Pancreas (tissue), 10 donors: ENCODE results near the gene NUCB2. TPM values are rescaled to one million over a fixed set of nuclear protein-coding genes. Genes with fewer than 3 reads are reported as not detected.

Source experiments
- ATAC-seq, 4 donors: fragments of 200-7000 bp; cut with Tn5 transposase; one replicate each; pipeline versions ENCODE4 v1.8.0 to v1.9.1; 2020; ENCODE audit warnings: mild to moderate bottlenecking in 4 of 4, moderate library complexity in 4 of 4
- DNase-seq, 6 donors: peaks; one replicate each; pipeline ENCODE4 v3.0.0-alpha.2; 2020
- FAIRE-seq: peaks from 2 replicates; lab custom pipeline; 2012; peaks lifted over from hg19 to GRCh38; lab: Jason Lieb, UNC
- H3K27ac ChIP-seq, 4 donors: fragments of 200-600 bp; sonication (generic); 1 replicate in 3 of 4; 2 replicates in 1 of 4; pipeline versions ENCODE4 v1.5.0 to v1.8.0; 2020
- H3K27me3 ChIP-seq, 4 donors: fragments of 200-600 bp; one replicate each; pipeline ENCODE4 v1.8.0; 2021
- H3K36me3 ChIP-seq, 3 donors: fragments of 200-600 bp; sonication (generic) in 1 of 3; one replicate each; pipeline versions ENCODE4 v1.5.0 to v1.8.0; 2020 to 2021
- H3K4me1 ChIP-seq, 3 donors: fragments of 200-600 bp; one replicate each; pipeline ENCODE4 v1.8.0; 2021
- H3K4me3 ChIP-seq, 4 donors: fragments of 200-600 bp; sonication (generic) in 2 of 4; one replicate each; pipeline versions ENCODE4 v1.5.0 to v1.8.0; 2020 to 2021
- H3K9me3 ChIP-seq, 4 donors: fragments of 200-600 bp; one replicate each; pipeline ENCODE4 v1.8.0; 2021
- WGBS, 2 donors: extraction: QIAGEN DNeasy Blood & Tissue Kit; methylation state at CpG; one replicate each; pipeline ENCODE4 v1.1.7; 2013; 5-methylcytosine and 5-hydroxymethylcytosine counted together
- intact Hi-C, 3 donors: fragments of 100-400 bp; cut with DNase I; formaldehyde crosslinking; loops; one replicate each; pipeline versions ENCODE4 v1.11.1 to v1.14.2; 2022
- polyA plus RNA-seq, 2 donors: library from polyadenylated mRNA; stranded (reverse); fragments of 200-250 nt; gene quantifications; one replicate each; pipeline ENCODE4 v1.2.3, GENCODE V29; 2013
- total RNA-seq, 6 donors: library from RNA; stranded (reverse); fragmentation: NEBNext Ultra II Directional in 4 of 6; extraction: Animal tissue kit (Norgen Biotek cat#: 25700) in 4 of 6; gene quantifications; one replicate each; pipeline versions ENCODE4 v1.2.1 to v1.2.4, GENCODE V29; 2021 to 2023
- TF ChIP-seq, protein P1 (sequence below), 4 donors: fragments of 200-600 bp; sonication (generic) in 3 of 4; IDR thresholded peaks; one replicate each; pipeline versions ENCODE4 v1.5.0 to v1.8.0; 2021; ENCODE audit warnings: antibody characterized with exemption in 4 of 4
- donor health status: healthy with polysubstance abuse.
- donor health status: DM: no; HTN: no; CAD: no; lungs with moderate emphysema.
- donor health status: DM: no; HTN: no; CAD: no.
- donor health status: control.
- donor health status: control.
- donor health status: Bipolar disorder and iron deficiency.
- donor health status: DM: yes; HTN: yes; CAD: no.
- donor health status: DM: no; HTN: no; CAD: no.
- donor health status: DM: no; HTN: no; CAD: no.
- donor health status: DM: yes; HTN: yes; CAD: no.

NUCB2 gene
- total and polyA plus RNA-seq, 8 donors, result 108 to 255 (median 160) TPM

DNA sequence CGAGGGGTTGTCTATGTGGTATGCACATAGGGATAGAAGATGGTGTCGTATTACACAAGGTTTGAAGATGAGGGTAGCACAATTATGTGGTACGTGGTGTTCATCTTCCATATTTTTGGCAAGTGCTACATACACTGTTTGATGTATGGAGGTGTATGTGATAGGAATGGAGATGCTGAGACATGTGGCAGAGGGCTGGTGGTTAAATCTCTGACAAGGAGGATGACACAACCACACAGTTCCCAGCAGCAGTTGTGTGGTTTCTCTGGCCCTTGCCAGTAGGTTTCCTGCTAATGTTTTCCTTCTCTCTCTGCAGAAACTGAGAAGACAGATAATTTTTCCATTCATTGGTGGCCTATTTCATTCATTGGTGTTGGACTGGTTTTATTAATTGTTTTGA lies 92.0 kb downstream of the NUCB2 start:
- Histone ChIP-seq H3K9me3 (peaks cover 0 to 3% (median 0%) of the 10 kb centered on the region in 4 donors), H3K27me3 (no peaks in the 10 kb centered on the region), H3K4me1 (no peaks in the 10 kb centered on the region), H3K4me3 (no peak overlapping the region), H3K36me3 (peaks cover 0 to 24% (median 0%) of the 10 kb centered on the region in 3 donors), H3K27ac (no peak overlapping the region)
- intact Hi-C loops, result no loop called here
- no peak for ATAC-seq
- FAIRE-seq, result no peak
- TF ChIP-seq, protein P1, sequence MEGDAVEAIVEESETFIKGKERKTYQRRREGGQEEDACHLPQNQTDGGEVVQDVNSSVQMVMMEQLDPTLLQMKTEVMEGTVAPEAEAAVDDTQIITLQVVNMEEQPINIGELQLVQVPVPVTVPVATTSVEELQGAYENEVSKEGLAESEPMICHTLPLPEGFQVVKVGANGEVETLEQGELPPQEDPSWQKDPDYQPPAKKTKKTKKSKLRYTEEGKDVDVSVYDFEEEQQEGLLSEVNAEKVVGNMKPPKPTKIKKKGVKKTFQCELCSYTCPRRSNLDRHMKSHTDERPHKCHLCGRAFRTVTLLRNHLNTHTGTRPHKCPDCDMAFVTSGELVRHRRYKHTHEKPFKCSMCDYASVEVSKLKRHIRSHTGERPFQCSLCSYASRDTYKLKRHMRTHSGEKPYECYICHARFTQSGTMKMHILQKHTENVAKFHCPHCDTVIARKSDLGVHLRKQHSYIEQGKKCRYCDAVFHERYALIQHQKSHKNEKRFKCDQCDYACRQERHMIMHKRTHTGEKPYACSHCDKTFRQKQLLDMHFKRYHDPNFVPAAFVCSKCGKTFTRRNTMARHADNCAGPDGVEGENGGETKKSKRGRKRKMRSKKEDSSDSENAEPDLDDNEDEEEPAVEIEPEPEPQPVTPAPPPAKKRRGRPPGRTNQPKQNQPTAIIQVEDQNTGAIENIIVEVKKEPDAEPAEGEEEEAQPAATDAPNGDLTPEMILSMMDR (IDR thresholded peaks at IDR 0.05), result no peak
- DNase-seq, result no peak
- WGBS, 2 donors, result 95 to 99% methylated on average over 3 of the region's 3 CpGs

DNA sequence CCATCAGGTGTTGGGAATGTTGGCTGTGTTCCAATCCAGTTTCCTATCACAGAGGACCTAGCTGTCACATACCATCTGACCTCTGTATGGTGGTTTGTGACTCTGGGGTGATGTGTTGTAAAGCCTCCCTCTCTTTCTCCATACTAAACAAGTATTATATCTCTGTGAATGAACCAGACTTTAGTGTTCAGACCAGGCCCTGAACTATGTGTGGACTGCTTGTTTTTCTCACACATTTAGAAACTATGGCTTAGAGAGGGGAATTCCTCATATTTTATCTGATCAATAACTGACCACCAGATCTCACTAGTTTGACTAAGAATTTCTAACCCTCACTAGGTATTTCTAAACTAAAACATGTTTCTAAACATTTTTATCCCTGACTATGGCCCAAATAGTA lies 92.6 kb downstream of the NUCB2 start:
- no peak for FAIRE-seq
- no peaks in the 10 kb centered on the region for H3K27me3 ChIP-seq
- DNase-seq, result no peak
- intact Hi-C loops, result no loop called here
- no peak for ATAC-seq
- no peak overlapping the region for H3K27ac ChIP-seq
- H3K9me3 ChIP-seq, result peaks cover 0 to 3% (median 0%) of the 10 kb centered on the region in 4 donors
- peaks cover 0 to 27% (median 0%) of the 10 kb centered on the region in 3 donors for H3K36me3 ChIP-seq
- H3K4me3 ChIP-seq, result no peak overlapping the region
- H3K4me1 ChIP-seq, result no peaks in the 10 kb centered on the region
- TF ChIP-seq, protein P1 (IDR thresholded peaks at IDR 0.05), result no peak

DNA sequence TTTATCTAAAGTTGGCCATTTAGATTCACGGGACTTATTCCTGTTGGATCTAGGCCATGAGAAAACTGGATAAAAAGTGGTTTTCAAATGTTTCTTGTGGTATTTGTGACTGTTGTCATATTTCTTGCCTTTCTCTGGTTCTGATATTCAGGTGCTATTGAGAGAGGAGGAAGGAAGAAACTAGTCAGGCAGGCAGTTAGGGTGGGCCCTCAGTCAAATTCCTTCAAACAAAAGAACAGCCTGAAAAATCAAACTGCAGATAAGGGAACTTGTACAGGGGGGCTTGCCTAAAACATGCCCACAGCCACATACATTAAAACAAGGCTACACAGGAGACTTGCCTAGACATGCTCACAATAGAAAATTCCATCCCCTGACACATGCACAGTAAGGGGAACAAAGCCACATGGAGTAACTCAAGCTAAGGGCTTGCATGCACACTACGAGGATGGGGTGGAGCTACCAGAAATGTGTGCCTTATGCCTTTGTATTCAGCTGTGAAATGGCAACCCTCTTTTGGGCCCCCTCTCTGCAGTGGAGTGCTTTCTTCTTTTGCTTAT lies 93.2 kb downstream of the NUCB2 start:
- no peak for ATAC-seq
- H3K9me3 ChIP-seq, result peaks cover 0 to 3% (median 0%) of the 10 kb centered on the region in 4 donors
- no peak overlapping the region for H3K4me3 ChIP-seq
- H3K27me3 ChIP-seq, result no peaks in the 10 kb centered on the region
- no peak for FAIRE-seq
- H3K36me3 ChIP-seq, result peaks cover 0 to 27% (median 0%) of the 10 kb centered on the region in 3 donors
- H3K4me1 ChIP-seq, result no peaks in the 10 kb centered on the region
- DNase-seq, result no peak
- TF ChIP-seq, protein P1 (IDR thresholded peaks at IDR 0.05), result no peak
- intact Hi-C loops, result loop anchor here in 1 of 3 donors (10.0 kb wide), 1 partner anchor 135 kb away; no protein-coding TSS in a partner anchor
- WGBS, 2 donors, result 93 to 95% methylated on average over 2 of the region's 2 CpGs
- H3K27ac ChIP-seq, result no peak overlapping the region

DNA sequence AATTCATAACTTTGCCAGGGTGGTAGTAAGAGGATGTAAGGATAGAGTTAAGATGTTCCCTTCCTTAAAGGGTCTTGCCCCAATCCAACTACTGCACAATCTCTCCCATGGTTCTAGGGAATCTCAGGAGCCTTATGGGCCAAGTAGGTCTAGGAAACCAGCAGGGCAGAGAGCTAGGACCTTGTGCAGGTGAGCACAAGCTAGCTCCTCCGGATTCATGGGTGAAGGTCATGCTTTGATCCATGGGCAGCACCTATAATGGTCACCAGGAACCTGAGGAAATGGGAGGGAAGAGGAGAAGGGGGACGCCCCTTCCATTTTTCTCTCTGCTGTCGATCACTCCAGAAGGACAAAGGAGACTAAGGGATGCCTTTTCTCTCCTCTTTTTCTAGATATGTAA lies 95.1 kb downstream of the NUCB2 start:
- Histone ChIP-seq H3K9me3 (peaks cover 0 to 3% (median 0%) of the 10 kb centered on the region in 4 donors), H3K36me3 (peaks cover 0 to 27% (median 0%) of the 10 kb centered on the region in 3 donors), H3K4me1 (no peaks in the 10 kb centered on the region), H3K4me3 (no peak overlapping the region), H3K27ac (no peak overlapping the region), H3K27me3 (no peaks in the 10 kb centered on the region)
- ATAC-seq (no peak), FAIRE-seq (no peak), DNase-seq (no peak)
- intact Hi-C loops, result loop anchor here in 1 of 3 donors (10.0 kb wide), 1 partner anchor 133 kb away; no protein-coding TSS in a partner anchor
- WGBS, 2 donors, result 57 to 58% methylated on average over 3 of the region's 3 CpGs
- TF ChIP-seq, protein P1 (IDR thresholded peaks at IDR 0.05), result no peak

DNA sequence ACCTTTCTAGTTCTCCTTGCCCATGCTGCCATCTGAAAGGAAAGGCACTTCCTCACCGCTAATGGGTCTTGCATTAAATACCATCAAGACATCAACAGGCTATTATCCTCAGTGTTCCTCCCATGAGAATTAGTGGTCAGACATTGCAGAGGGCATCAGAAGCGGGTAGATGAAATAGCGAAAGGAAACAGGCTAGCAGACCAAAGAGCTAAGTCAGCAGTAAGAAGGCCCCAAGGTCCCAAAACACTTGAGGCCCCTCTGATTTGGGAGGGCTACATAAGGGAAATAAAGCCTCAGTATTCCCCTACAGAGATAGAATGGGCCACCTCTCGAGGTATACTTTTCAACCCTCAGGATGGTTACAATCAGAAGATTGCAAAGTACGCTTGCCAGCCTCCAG lies 99.0 kb downstream of the NUCB2 start:
- TF ChIP-seq, protein P1 (IDR thresholded peaks at IDR 0.05), result no peak
- DNase-seq (no peak), FAIRE-seq (no peak), ATAC-seq (no peak)
- Histone ChIP-seq H3K27me3 (no peaks in the 10 kb centered on the region), H3K4me3 (no peak overlapping the region), H3K36me3 (peaks cover 0 to 13% (median 0%) of the 10 kb centered on the region in 3 donors), H3K27ac (no peak overlapping the region), H3K9me3 (no peaks in the 10 kb centered on the region), H3K4me1 (no peaks in the 10 kb centered on the region)
- WGBS, 2 donors, result 89 to 95% methylated on average over 5 of the region's 5 CpGs
- intact Hi-C loops, result loop anchor here in 1 of 3 donors (10.0 kb wide), 1 partner anchor 129 kb away; no protein-coding TSS in a partner anchor
